Measurements from ENCODE around the gene NOTO.

Gene NOTO

GRCh38 chr2:73172963-73173362 lies 29.4 kb upstream of the NOTO start:
- Histone ChIP-seq H3K27ac (ENCODE audit: low read length) (no peak overlapping the region), H3K4me1 (ENCODE audit: insufficient read depth, low read length) (peaks cover 13% of the 10 kb centered on the region), H4K20me1 (ENCODE audit: insufficient read depth, low read length) (no peaks in the 10 kb centered on the region), H3K9me3 (ENCODE audit: insufficient read depth, low read length, severe bottlenecking) (no peaks in the 10 kb centered on the region), H3K4me3 (ENCODE audit: low read depth in 1 of 2, low read length in 2 of 2) (no peak overlapping the region), H2AFZ (ENCODE audit: low read depth, low read length) (no peak overlapping the region), H3K79me2 (ENCODE audit: insufficient read depth, low read length) (no peaks in the 10 kb centered on the region), H3K4me2 (ENCODE audit: insufficient read depth, low read length) (no peak overlapping the region), H3K9ac (ENCODE audit: low read depth, low read length) (no peak overlapping the region), H3K36me3 (ENCODE audit: insufficient read depth, low read length) (no peaks in the 10 kb centered on the region), H3K27me3 (ENCODE audit: insufficient read depth, low read length, poor library complexity) (peaks cover 44% of the 10 kb centered on the region)
- TF ChIP-seq CTCF (IDR thresholded peaks at IDR 0.05; ENCODE audit: borderline replicate concordance, extremely low read depth, low read length, poor library complexity, severe bottlenecking) = no peak
- no peak for TF ChIP-seq EZH2 (IDR thresholded peaks at IDR 0.05; ENCODE audit: borderline replicate concordance, low read depth, low read length, severe bottlenecking)
- DNase-seq = no peak
- no peak for ATAC-seq (ENCODE audit: insufficient read depth, low read depth)

GRCh38 chr2:73173781-73174180 lies 28.6 kb upstream of the NOTO start:
- Histone ChIP-seq H3K4me1 (ENCODE audit: insufficient read depth, low read length) (peaks cover 14% of the 10 kb centered on the region), H4K20me1 (ENCODE audit: insufficient read depth, low read length) (no peaks in the 10 kb centered on the region), H3K36me3 (ENCODE audit: insufficient read depth, low read length) (no peaks in the 10 kb centered on the region), H3K4me3 (ENCODE audit: low read depth in 1 of 2, low read length in 2 of 2) (no peak overlapping the region), H3K79me2 (ENCODE audit: insufficient read depth, low read length) (no peaks in the 10 kb centered on the region), H3K9me3 (ENCODE audit: insufficient read depth, low read length, severe bottlenecking) (no peaks in the 10 kb centered on the region), H3K27me3 (ENCODE audit: insufficient read depth, low read length, poor library complexity) (peaks cover 44% of the 10 kb centered on the region), H3K9ac (ENCODE audit: low read depth, low read length) (no peak overlapping the region), H3K27ac (ENCODE audit: low read length) (no peak overlapping the region), H3K4me2 (ENCODE audit: insufficient read depth, low read length) (no peak overlapping the region), H2AFZ (ENCODE audit: low read depth, low read length) (no peak overlapping the region)
- no peak for DNase-seq
- ATAC-seq (ENCODE audit: insufficient read depth, low read depth) = no peak
- no peak for TF ChIP-seq CTCF (IDR thresholded peaks at IDR 0.05; ENCODE audit: borderline replicate concordance, extremely low read depth, low read length, poor library complexity, severe bottlenecking)
- TF ChIP-seq EZH2 (IDR thresholded peaks at IDR 0.05; ENCODE audit: borderline replicate concordance, low read depth, low read length, severe bottlenecking) = no peak

- Histone ChIP-seq H2AFZ (ENCODE audit: low read depth, low read length) (no peak overlapping the region), H3K4me1 (ENCODE audit: insufficient read depth, low read length) (peaks cover 14% of the 10 kb centered on the region), H3K27me3 (ENCODE audit: insufficient read depth, low read length, poor library complexity) (peaks cover 44% of the 10 kb centered on the region), H3K9me3 (ENCODE audit: insufficient read depth, low read length, severe bottlenecking) (no peaks in the 10 kb centered on the region), H3K27ac (ENCODE audit: low read length) (no peak overlapping the region), H3K4me3 (ENCODE audit: low read depth in 1 of 2, low read length in 2 of 2) (no peak overlapping the region), H4K20me1 (ENCODE audit: insufficient read depth, low read length) (no peaks in the 10 kb centered on the region), H3K4me2 (ENCODE audit: insufficient read depth, low read length) (no peak overlapping the region), H3K9ac (ENCODE audit: low read depth, low read length) (no peak overlapping the region), H3K79me2 (ENCODE audit: insufficient read depth, low read length) (no peaks in the 10 kb centered on the region), H3K36me3 (ENCODE audit: insufficient read depth, low read length) (no peaks in the 10 kb centered on the region)
- DNase-seq (no peak), ATAC-seq (ENCODE audit: insufficient read depth, low read depth) (no peak)
- TF ChIP-seq CTCF (IDR thresholded peaks at IDR 0.05; ENCODE audit: borderline replicate concordance, extremely low read depth, low read length, poor library complexity, severe bottlenecking) = no peak
- no peak for TF ChIP-seq EZH2 (IDR thresholded peaks at IDR 0.05; ENCODE audit: borderline replicate concordance, low read depth, low read length, severe bottlenecking)
Measured at GRCh38 chr2:73174244-73174643, 28.1 kb upstream of the NOTO start.

Measured in DND-41 (cell line).